Measurements from ENCODE around the gene TMEM184A. TPM values are rescaled to one million over a fixed set of nuclear protein-coding genes. Genes with fewer than 3 reads are reported as not detected.

The TMEM184A gene
- total RNA-seq, 3 donors from 2014 or later = 6.6 to 8.2 TPM; not detected in 1

- Histone ChIP-seq H3K4me3 (no peak overlapping the region), H3K4me1 (no peaks in the 10 kb centered on the region), H3K36me3 (peaks cover 16% of the 10 kb centered on the region), H3K27ac (no peak overlapping the region), H3K9me3 (no peaks in the 10 kb centered on the region), H3K27me3 (no peaks in the 10 kb centered on the region)
- TF ChIP-seq POLR2AphosphoS5 (IDR thresholded peaks at IDR 0.05) (no peak), POLR2A (IDR thresholded peaks at IDR 0.05) (no peak)
- TF ChIP-seq, protein P1, sequence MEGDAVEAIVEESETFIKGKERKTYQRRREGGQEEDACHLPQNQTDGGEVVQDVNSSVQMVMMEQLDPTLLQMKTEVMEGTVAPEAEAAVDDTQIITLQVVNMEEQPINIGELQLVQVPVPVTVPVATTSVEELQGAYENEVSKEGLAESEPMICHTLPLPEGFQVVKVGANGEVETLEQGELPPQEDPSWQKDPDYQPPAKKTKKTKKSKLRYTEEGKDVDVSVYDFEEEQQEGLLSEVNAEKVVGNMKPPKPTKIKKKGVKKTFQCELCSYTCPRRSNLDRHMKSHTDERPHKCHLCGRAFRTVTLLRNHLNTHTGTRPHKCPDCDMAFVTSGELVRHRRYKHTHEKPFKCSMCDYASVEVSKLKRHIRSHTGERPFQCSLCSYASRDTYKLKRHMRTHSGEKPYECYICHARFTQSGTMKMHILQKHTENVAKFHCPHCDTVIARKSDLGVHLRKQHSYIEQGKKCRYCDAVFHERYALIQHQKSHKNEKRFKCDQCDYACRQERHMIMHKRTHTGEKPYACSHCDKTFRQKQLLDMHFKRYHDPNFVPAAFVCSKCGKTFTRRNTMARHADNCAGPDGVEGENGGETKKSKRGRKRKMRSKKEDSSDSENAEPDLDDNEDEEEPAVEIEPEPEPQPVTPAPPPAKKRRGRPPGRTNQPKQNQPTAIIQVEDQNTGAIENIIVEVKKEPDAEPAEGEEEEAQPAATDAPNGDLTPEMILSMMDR (IDR thresholded peaks at IDR 0.05) = no peak
- DNase-seq (ENCODE audit: low spot score in 2 of 2) = no peak
- intact Hi-C loops (cut with DNase I; ENCODE audit: low total_unique reads) = no loop called here
These were observed 59.3 kb downstream of the TMEM184A start for GRCh38 chr7:1496531-1497292.

DNA sequence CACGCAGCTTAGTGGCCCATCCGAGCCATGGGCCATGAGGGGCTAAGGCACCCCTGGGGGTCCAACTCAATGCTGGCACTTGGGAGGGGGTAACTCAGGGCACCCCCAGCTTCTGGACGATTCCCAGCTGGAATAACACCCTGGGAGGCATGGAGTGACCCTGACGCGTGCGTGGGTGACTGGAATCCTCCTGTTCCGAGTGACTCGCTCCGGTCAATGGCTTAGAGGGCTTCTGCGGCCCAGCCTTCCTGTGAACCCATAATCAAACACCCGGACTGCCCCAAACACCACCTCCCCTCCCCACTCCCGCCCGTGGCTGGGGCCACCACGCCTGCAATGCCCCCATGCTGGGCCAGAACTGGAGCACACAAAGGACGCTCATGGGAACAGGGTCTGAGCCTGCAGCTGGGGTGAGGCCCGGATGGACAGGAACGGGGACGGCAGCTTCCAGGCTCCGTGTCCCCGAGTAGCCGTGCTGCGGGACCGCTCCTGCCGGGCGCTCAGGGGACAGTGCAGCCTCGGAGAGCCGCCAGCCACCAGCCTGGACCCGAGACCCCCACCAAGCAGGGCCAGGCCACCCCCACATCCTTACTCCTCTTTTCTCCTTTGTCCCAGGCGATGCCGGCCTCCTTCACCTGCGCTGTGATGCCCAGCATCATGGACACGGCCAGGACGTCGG is 60.3 kb downstream of the TMEM184A start:
- no peak for DNase-seq (ENCODE audit: low spot score in 2 of 2)
- H3K27ac ChIP-seq = no peak overlapping the region
- H3K4me3 ChIP-seq = no peak overlapping the region
- H3K4me1 ChIP-seq = no peaks in the 10 kb centered on the region
- no peaks in the 10 kb centered on the region for H3K27me3 ChIP-seq
- intact Hi-C loops (cut with DNase I; ENCODE audit: low total_unique reads) = no loop called here
- H3K9me3 ChIP-seq = no peaks in the 10 kb centered on the region
- TF ChIP-seq POLR2A (IDR thresholded peaks at IDR 0.05) = no peak
- H3K36me3 ChIP-seq = peaks cover 20% of the 10 kb centered on the region

GRCh38 chr7:1494866-1495563 is 61.0 kb downstream of the TMEM184A start:
- intact Hi-C loops (cut with DNase I; ENCODE audit: low total_unique reads) = no loop called here
- Histone ChIP-seq H3K27me3 (no peaks in the 10 kb centered on the region), H3K27ac (no peak overlapping the region), H3K4me1 (no peaks in the 10 kb centered on the region), H3K9me3 (no peaks in the 10 kb centered on the region), H3K36me3 (peaks cover 20% of the 10 kb centered on the region), H3K4me3 (no peak overlapping the region)
- no peak for DNase-seq (ENCODE audit: low spot score in 2 of 2)
- TF ChIP-seq POLR2AphosphoS5 (IDR thresholded peaks at IDR 0.05) (no peak), POLR2A (IDR thresholded peaks at IDR 0.05) (no peak)

DNA sequence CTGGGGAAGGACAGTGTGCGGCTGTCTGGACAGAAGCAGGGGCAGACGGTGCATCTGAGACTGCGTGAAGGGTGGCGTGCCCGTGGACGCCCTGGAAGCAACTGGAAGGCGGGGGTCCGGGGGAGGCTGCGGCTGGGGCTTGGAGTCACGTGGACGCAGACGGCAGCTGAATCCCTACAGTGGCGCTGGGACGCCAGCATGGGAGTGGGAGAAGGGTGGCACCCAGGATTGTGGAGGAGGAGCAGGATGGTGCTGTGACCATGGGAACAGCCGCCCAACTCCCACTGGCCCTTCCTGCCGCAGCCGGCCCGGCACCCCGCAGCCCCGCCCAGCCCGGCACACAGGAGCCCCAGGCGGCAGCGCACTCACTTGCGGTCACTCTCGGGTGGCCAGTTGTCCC is 61.6 kb downstream of the TMEM184A start:
- intact Hi-C loops (cut with DNase I; ENCODE audit: low total_unique reads) = no loop called here
- Histone ChIP-seq H3K4me3 (no peak overlapping the region), H3K36me3 (peaks cover 24% of the 10 kb centered on the region), H3K27ac (no peak overlapping the region), H3K27me3 (no peaks in the 10 kb centered on the region), H3K9me3 (no peaks in the 10 kb centered on the region), H3K4me1 (no peaks in the 10 kb centered on the region)
- no peak for TF ChIP-seq POLR2AphosphoS5 (IDR thresholded peaks at IDR 0.05)
- TF ChIP-seq, protein P1 (IDR thresholded peaks at IDR 0.05) = no peak
- no peak for TF ChIP-seq POLR2A (IDR thresholded peaks at IDR 0.05)
- DNase-seq (ENCODE audit: low spot score in 2 of 2) = no peak

- no peaks in the 10 kb centered on the region for H3K4me1 ChIP-seq
- peaks cover 29% of the 10 kb centered on the region for H3K36me3 ChIP-seq
- H3K27me3 ChIP-seq = no peaks in the 10 kb centered on the region
- intact Hi-C loops (cut with DNase I; ENCODE audit: low total_unique reads) = no loop called here
- TF ChIP-seq POLR2A (IDR thresholded peaks at IDR 0.05) = no peak
- TF ChIP-seq POLR2AphosphoS5 (IDR thresholded peaks at IDR 0.05) = no peak
- TF ChIP-seq, protein P1 (IDR thresholded peaks at IDR 0.05) = no peak
- H3K4me3 ChIP-seq = no peak overlapping the region
- H3K9me3 ChIP-seq = no peaks in the 10 kb centered on the region
- DNase-seq (ENCODE audit: low spot score in 2 of 2) = no peak
- no peak overlapping the region for H3K27ac ChIP-seq
These were observed 62.4 kb downstream of the TMEM184A start for GRCh38 chr7:1493571-1493970.

DNA sequence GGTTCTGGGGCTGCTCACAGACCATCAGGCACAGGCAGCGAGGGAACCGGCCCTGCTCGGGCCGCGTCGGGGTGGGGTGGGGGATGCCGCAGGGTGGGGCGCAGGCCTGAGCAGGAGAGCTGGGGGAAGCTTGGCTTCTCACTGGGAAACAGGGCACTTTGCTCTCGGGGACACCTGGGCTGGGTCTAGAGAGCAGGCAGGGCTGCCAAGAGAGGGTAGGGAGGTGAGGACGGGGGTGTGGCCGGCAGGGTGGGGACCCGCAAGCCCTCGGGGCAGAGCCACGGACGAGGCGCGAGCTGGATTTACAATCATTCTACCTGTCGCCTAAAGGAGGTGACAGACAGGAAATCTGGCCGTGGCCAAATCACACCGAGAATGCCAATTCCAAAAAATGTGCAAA is 62.9 kb downstream of the TMEM184A start:
- H3K27me3 ChIP-seq = no peaks in the 10 kb centered on the region
- no peak overlapping the region for H3K4me3 ChIP-seq
- TF ChIP-seq, protein P1 (IDR thresholded peaks at IDR 0.05) = no peak
- no peak for TF ChIP-seq POLR2AphosphoS5 (IDR thresholded peaks at IDR 0.05)
- no peak for TF ChIP-seq POLR2A (IDR thresholded peaks at IDR 0.05)
- no peak for DNase-seq (ENCODE audit: low spot score in 2 of 2)
- peaks cover 29% of the 10 kb centered on the region for H3K36me3 ChIP-seq
- H3K9me3 ChIP-seq = no peaks in the 10 kb centered on the region
- no peak overlapping the region for H3K27ac ChIP-seq
- intact Hi-C loops (cut with DNase I; ENCODE audit: low total_unique reads) = no loop called here
- no peaks in the 10 kb centered on the region for H3K4me1 ChIP-seq

Measured in breast epithelium (tissue), 4 donors.